Muscle of back (tissue), 11 donors: ENCODE data around the gene PRKCE. TPM values are rescaled to one million over a fixed set of nuclear protein-coding genes. Genes with fewer than 3 reads are reported as not detected.
A peak's percentile ranks its signal among the peaks of the same experiment; 100 is the strongest.

Experiments used
- DNase-seq, 3 donors: peaks; one replicate each; pipeline versions ENCODE4 v3.0.0 to v3.0.0-alpha.2; 2013
- polyA plus RNA-seq, 10 donors: library from polyadenylated mRNA; unstranded; fragments of 120-200 nt; gene quantifications; one replicate each; pipeline ENCODE4 v1.2.1, GENCODE V29; 2013; ENCODE audit not compliant: insufficient read length in 10 of 10

The PRKCE gene
- polyA plus RNA-seq, 10 donors: 4.6 to 7.8 (median 6.1) TPM

DNA sequence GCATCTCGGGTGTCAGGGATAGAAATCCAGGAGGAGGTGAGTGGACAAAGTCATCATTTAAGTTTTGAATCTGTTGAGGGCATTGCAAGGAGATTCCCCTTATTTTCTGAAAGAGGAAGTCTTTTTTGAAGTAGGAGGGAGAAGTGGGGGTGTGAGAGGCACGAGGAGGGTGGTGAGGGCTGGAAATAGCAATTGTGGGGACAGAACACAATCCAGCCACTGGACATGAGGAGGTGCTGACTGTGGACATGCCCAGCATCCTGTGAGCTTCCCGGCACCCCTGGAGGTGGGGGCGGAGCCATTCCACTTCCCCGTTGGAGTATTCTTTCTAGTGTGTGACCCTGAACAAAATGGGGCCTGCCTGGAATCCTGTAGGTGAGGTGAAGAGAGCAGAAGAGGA lies 335.0 kb downstream of the PRKCE start:
- no peak for DNase-seq

DNA sequence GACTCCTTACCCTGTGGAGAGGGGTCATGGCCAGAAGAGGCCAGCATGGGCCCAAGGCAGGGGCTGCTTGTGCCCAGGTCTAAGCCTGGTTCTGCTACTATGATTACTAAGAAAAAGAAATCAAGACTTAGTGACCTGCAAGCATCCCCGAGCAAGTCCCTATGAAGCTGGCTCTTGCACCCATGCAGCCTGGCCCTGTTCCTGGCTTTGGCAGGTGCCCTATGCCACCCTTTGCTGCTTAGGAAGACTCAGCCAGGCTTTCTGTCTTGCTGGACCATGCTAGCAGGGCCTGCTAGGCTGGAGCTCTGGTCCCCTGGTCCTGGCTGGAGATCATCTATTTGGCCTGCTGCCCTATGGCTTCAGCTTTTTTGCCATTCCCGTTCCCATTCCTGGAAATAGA lies 336.4 kb downstream of the PRKCE start:
- DNase-seq: no peak

GRCh38 chr2:45988879-45989278 lies 337.4 kb downstream of the PRKCE start:
- DNase-seq: no peak

DNA sequence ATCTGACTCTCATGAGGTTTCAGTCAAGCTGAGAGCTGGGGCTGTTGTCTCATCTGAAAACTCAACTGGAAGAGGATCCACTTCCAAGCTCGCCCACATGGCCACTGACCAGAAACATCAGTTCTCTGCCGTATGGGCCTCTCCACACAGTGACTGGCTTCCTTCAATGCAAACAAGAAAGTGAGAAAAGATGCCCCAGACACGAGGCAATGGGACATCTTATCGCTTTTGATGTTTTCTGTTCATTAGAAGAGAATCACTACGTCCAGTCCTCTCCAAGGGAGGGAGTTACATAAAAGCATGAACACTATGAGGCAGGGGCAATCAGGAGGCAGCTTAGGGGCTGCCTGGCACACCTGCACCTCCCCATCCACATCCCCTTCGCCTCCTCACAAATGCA lies 338.7 kb downstream of the PRKCE start:
- DNase-seq: no peak

DNA sequence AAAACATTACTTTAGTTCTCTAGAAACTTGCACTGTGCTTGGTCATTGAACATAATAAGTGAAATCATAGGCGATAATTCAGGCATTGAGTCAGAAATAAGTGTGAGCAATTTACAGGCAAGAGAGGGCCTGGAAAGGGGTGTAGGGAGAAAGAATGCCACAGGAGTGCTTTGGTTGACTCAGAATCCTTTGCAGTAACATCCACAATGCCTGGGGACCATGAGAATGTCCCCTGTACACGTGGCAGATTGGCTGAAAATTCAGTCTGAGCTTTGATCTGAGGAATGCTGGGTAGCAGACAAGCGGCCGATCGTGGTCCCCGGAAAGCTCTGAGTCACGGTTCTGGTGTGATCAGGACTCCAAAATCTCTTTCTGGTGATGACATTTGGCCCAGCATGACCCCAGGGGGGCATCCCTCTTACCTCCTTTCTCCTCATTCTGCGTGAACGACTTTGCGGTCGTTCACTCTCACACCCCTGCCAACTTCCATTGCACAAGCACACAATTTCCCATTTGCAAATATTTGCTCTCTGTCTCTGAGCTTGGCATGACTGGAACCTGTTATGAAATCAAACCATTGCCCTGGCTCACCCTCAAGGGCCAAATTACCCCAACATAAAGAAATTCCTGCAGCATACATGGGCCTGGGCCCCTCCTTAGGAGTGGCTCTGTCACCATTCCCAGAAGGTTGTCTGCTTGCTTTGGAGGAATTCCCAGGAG lies 340.7 kb downstream of the PRKCE start:
- peak in 1 of 3 donors; percentile 76 for DNase-seq

DNA sequence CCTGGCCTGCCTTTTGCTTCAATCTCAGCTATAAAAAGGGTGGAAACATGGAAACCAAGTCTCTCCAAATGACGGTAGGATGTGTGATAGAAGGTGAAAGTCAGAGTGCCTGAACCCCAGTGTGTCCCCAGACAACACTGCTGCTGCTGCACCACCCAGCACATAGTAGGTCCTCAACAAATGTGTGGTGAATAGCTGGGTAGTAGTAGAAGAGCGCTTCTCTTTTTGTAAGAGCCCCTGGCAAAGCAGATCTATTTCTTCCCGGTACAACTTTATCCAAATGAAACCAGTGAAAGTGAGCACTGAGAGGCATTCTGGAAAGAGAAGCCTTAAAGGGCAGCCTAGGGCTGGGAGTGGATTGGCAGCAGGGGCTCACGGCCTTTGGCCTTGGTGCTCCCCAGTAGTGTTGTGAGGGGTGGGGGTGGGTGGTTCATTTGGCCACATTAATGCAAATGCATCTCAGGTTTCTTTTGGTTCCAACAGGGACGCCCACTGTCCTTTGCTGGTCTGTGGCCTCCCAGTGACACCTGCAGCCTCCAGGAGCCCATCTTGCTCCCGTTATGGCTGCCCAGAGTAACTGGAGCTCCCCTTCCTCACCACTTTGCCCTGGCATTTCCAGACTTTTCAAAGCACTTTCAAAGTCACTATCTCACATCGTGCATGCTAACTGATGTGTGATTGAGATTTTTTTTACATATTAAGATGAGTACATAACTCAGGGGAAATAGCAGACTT lies 341.4 kb downstream of the PRKCE start:
- DNase-seq: no peak

DNA sequence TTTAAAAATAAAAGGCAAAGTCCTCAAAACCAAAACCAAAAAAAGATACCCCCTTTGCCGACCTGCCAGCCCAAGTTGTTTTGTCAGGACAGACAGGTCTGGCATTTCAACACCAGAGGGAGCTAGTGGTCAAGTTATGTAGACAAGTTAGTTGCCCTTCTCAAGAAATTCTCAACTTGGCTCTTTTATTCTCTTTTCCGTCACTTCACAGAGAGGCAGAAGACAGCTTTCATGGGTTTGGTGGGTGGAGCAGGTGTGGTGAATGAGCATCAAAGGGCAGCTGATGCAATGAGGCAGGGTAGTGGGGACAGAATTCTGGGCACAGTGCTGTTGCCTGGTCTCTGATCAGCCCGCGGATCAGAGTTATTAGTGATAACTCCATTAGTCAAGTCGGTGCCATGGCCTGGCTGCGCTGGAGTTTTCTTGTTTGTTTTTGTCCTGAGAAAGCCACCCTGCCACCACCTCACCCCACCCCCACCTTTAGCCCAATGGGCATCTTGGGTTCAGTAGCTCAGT lies 342.1 kb downstream of the PRKCE start:
- peak; percentile 49 to 69 (median 51) for DNase-seq

GRCh38 chr2:45994060-45994459 lies 342.6 kb downstream of the PRKCE start:
- DNase-seq: no peak

- DNase-seq: no peak
Measured at GRCh38 chr2:46000660-46001059, 349.2 kb downstream of the PRKCE start.

- no peak for DNase-seq
Measured at GRCh38 chr2:46001290-46001689, 349.8 kb downstream of the PRKCE start.

DNA sequence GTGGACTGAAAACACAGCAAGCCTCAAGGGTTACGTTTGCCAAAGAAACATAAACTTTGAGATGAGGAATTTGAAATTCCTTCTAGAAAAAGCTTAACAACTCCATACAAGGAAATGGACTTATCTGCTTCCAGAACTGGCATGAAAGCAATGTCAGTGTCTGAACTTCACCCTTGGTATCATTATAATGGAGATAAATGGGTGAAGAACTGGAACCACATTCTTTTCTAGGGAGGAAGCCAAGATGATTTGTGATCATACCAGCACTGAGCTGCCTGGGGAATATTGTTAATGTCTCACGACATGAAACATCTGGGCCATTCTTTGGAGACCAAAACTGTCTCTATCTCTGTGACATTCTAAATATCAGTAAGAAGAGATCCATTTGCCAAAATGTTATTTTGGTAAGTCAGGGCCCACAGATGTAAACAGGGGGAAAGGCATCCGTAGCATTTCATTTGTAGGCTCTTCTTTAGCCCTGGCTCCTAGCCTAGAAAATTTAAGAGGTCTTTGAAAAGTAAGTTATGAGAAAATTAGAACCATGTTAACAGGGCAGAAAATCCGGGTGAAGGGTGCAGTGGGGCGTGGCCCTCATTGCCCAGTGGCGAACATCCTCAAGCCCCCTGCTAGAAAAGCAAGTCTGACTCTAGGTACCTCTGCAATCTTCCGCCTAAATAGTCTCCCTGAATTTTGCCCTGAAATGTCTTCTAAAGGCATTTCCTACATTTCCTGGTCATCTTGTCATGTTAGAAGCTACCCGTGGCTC lies 350.4 kb downstream of the PRKCE start:
- DNase-seq: no peak

DNA sequence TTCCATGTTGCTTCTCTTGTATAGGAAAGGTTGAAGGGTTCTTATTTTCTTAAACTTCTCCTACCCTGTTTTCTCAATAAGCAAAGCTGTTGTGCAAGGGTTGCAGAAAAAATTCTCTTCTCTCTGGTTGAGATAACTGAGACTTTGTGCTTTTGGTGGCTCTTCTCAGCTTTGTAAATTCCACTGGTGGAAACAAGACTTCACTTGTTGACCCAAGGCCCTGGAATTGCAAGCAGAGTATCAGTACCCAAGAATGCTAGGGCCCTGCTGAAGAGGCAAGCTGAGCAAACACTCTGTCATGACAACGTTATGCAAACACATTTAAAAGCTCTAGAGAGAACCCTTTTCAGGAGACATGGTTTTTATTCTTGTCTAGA lies 351.0 kb downstream of the PRKCE start:
- DNase-seq: no peak

GRCh38 chr2:46002947-46003346 lies 351.5 kb downstream of the PRKCE start:
- no peak for DNase-seq

DNA sequence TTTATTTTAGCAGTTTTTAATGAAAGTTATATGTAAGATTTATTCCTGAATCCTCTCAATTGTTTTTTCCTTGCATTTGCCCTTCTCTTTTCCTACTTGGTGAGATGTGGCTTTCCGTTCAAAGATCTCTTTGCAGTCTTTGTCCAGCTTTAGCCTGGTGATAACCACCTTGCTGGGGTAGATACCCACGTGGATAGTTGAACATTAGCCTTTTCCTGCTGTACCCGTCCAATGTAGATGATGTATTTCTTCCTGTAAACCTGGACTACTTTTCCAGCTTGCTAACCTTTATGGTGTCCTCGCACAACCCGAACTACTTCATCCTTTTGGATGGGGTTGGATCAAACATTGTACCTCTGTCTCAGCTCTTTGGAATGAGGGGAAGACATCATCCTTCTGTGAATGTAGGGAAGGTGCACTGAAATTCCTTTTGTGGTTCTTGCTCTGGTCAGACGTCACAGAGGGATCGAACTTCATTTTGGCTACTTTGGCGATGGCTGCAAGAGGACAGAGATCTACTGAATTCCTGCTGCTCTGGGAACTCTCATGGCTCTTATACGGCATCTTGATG lies 352.5 kb downstream of the PRKCE start:
- no peak for DNase-seq

- no peak for DNase-seq
Measured at GRCh38 chr2:46006473-46007025, 355.1 kb downstream of the PRKCE start.

DNA sequence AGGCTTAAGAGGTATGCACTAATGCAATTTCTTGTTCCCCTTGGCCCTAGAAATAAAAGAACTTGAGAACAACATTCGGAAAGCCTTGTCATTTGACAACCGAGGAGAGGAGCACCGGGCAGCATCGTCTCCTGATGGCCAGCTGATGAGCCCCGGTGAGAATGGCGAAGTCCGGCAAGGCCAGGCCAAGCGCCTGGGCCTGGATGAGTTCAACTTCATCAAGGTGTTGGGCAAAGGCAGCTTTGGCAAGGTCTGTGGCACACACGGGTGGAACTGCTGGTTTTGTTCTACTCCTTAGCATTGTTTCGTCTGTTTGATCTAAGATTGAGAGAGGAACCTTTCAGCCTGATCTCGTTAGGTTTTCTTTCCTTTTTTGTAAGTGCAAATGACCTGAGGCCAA lies 355.9 kb downstream of the PRKCE start:
- DNase-seq: no peak

- no peak for DNase-seq
Measured at GRCh38 chr2:46008091-46008870, 356.8 kb downstream of the PRKCE start.

DNA sequence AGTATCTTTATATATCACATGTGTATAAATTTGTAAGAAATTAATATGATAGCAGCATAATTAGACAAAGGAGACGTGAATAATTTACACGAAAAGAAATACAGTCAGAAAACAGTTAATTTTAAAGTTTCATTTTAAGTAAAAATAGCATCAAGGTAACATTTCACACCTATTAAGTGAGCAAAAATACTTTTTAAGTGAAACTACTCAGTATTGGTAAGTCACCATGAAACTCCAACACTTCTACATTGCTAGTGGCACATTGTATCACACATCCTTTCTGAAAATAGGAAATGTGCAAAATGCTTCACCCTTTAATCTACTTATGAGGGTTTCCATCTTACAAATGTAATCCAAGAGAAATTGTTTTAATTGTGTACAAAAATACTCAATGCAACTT lies 357.8 kb downstream of the PRKCE start:
- no peak for DNase-seq

- DNase-seq: peak in 1 of 3 donors; percentile 44
Measured at GRCh38 chr2:46009772-46010171, 358.3 kb downstream of the PRKCE start.

- DNase-seq: no peak
Measured at GRCh38 chr2:46010223-46010924, 358.9 kb downstream of the PRKCE start.
